ENCODE measurements around the gene BLVRB. TPM values are rescaled to one million over a fixed set of nuclear protein-coding genes. Genes with fewer than 3 reads are reported as not detected.

Gene BLVRB
- total RNA-seq, 1 experiment from 2014 or later: 35.1 TPM

DNA sequence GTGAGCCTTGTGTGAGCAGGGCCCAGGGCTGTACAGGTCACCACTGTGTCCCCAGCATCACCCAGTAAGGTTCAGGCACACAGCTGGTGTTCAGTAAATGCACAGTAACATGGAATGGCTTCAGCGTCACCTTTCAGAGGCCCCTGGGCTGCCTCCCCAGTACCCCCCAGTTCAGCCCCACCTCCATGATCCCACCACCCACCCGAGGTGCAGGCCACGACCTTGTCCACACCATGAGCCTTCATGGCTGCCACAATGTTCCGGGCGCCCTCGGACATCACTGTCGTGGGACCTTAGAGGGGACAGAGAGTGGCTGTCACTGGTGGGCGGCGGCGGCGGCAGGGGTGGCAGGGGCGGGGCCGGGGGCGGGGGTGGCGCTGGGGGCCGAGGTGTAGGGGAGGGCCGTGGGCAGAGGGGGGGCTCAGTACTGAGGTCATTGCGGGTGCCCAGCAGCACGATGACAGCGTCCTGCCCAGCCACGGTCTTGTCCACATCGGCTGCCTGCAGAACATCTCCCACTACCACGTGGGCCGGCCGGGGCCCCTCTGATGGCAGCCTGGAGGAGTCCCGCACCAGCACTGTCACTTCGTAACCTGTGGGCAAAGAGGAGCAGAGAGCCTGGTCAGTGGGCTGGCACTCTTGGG lies 7.5 kb downstream of the BLVRB start (continued):
- TF ChIP-seq E2F4 (CRISPR knock-in tag; IDR thresholded peaks at IDR 0.05; ENCODE audit: borderline replicate concordance, low read depth): no peak
- no peak for TF ChIP-seq ZNF425 (CRISPR knock-in tag; conservative IDR thresholded peaks at IDR 0.05)
- TF ChIP-seq SOX15 (CRISPR knock-in tag; IDR thresholded peaks at IDR 0.05): no peak
- TF ChIP-seq ZSCAN18 (CRISPR knock-in tag; IDR thresholded peaks at IDR 0.05): no peak
- TF ChIP-seq ETV6 (CRISPR knock-in tag; IDR thresholded peaks at IDR 0.05): no peak
- TF ChIP-seq, protein P1, sequence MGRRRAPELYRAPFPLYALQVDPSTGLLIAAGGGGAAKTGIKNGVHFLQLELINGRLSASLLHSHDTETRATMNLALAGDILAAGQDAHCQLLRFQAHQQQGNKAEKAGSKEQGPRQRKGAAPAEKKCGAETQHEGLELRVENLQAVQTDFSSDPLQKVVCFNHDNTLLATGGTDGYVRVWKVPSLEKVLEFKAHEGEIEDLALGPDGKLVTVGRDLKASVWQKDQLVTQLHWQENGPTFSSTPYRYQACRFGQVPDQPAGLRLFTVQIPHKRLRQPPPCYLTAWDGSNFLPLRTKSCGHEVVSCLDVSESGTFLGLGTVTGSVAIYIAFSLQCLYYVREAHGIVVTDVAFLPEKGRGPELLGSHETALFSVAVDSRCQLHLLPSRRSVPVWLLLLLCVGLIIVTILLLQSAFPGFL (CRISPR knock-in tag; IDR thresholded peaks at IDR 0.05; ENCODE audit: borderline replicate concordance): no peak
- no peak for TF ChIP-seq CBFB (CRISPR knock-in tag; IDR thresholded peaks at IDR 0.05; ENCODE audit: low read depth)

DNA sequence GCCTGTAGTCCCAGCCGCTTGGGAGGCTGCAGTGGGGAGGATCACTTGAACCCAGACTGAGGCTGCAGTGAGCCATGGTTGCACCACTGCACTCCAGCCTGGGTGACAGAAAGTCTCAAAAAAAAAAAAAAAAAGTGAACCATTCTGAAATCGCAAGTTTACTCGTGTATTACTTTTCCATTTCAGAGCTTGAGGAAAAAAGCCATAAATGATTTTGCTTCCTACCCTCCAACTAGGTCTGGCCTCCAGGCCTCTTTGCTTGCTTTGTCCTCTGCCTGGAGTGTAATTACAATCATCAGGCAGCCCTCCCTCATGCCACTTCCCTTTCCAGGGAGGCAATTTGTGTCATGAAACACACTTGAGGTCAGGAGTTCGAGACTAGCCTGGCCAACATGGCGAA lies 8.5 kb downstream of the BLVRB start:
- CTCF ChIA-PET: interaction anchor here (0.8 to 1.5 kb wide), 2 partner anchors 36 to 1129 kb away, joined by 4 to 6 read pairs; no protein-coding TSS in a partner anchor
- H3K4me3 Mint-ChIP-seq: no peak overlapping the region

More for the DNA sequence above, 8.5 kb downstream of the BLVRB start:
- ATAC-seq (no peak), DNase-seq (ENCODE audit: low spot score) (no peak)
- Mint-ChIP-seq H3K27me3 (ENCODE audit: low read depth) (no peaks in the 10 kb centered on the region), H3K27ac (no peak overlapping the region), H3K9me3 (no peaks in the 10 kb centered on the region), H3K4me1 (no peaks in the 10 kb centered on the region), H3K36me3 (no peaks in the 10 kb centered on the region)
- POLR2A ChIA-PET: no interaction called here
- no peak for TF ChIP-seq STAT6 (CRISPR knock-in tag; conservative IDR thresholded peaks at IDR 0.05; ENCODE audit: low read depth)
- no peak for TF ChIP-seq PRRX2 (CRISPR knock-in tag; IDR thresholded peaks at IDR 0.05)
- no peak for TF ChIP-seq NFYB (CRISPR knock-in tag; conservative IDR thresholded peaks at IDR 0.05; ENCODE audit: low read depth)
- TF ChIP-seq, protein P1 (CRISPR knock-in tag; IDR thresholded peaks at IDR 0.05; ENCODE audit: borderline replicate concordance): no peak
- no peak for TF ChIP-seq NR3C1 (CRISPR knock-in tag; conservative IDR thresholded peaks at IDR 0.05; ENCODE audit: low read depth)
- TF ChIP-seq CREB1 (CRISPR knock-in tag; IDR thresholded peaks at IDR 0.05): no peak
- no peak for TF ChIP-seq ATF6 (CRISPR knock-in tag; IDR thresholded peaks at IDR 0.05)
- TF ChIP-seq, protein P2, sequence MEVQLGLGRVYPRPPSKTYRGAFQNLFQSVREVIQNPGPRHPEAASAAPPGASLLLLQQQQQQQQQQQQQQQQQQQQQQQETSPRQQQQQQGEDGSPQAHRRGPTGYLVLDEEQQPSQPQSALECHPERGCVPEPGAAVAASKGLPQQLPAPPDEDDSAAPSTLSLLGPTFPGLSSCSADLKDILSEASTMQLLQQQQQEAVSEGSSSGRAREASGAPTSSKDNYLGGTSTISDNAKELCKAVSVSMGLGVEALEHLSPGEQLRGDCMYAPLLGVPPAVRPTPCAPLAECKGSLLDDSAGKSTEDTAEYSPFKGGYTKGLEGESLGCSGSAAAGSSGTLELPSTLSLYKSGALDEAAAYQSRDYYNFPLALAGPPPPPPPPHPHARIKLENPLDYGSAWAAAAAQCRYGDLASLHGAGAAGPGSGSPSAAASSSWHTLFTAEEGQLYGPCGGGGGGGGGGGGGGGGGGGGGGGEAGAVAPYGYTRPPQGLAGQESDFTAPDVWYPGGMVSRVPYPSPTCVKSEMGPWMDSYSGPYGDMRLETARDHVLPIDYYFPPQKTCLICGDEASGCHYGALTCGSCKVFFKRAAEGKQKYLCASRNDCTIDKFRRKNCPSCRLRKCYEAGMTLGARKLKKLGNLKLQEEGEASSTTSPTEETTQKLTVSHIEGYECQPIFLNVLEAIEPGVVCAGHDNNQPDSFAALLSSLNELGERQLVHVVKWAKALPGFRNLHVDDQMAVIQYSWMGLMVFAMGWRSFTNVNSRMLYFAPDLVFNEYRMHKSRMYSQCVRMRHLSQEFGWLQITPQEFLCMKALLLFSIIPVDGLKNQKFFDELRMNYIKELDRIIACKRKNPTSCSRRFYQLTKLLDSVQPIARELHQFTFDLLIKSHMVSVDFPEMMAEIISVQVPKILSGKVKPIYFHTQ (CRISPR knock-in tag; IDR thresholded peaks at IDR 0.05): no peak
- no peak for TF ChIP-seq ZNF396 (CRISPR knock-in tag; IDR thresholded peaks at IDR 0.05; ENCODE audit: borderline replicate concordance)
- no peak for TF ChIP-seq ZNF219 (CRISPR knock-in tag; IDR thresholded peaks at IDR 0.05; ENCODE audit: borderline replicate concordance)
